PFSK-1 (cell line): ENCODE measurements around the gene TTYH2.

Source experiments
- FOXP2 ChIP-seq: optimal IDR thresholded peaks from 2 replicates; pipeline ENCODE3; 2011; ENCODE audit warnings: borderline replicate concordance, control low read depth, inconsistent platforms; ENCODE audit not compliant: insufficient read depth; ENCODE audit errors: extremely low read length, extremely low read depth
- POLR2AphosphoS5 ChIP-seq: IDR thresholded peaks from 2 replicates; pipeline ENCODE4 v1.6.1; 2012; ENCODE audit warnings: low read depth, mild to moderate bottlenecking, control low read depth, low read length, moderate library complexity
- SIN3A ChIP-seq: IDR thresholded peaks from 2 replicates; pipeline ENCODE4 v1.6.1; 2012; ENCODE audit warnings: mild to moderate bottlenecking, low read length, moderate library complexity, borderline replicate concordance; ENCODE audit not compliant: insufficient read depth
- TAF1 ChIP-seq: IDR thresholded peaks from 2 replicates; pipeline ENCODE4 v1.6.1; 2012; ENCODE audit warnings: low read length, control low read depth, borderline replicate concordance; ENCODE audit not compliant: insufficient read depth
- TF ChIP-seq, protein P1 (sequence below), 2 experiments: IDR thresholded peaks; 2 replicates each; pipeline versions ENCODE4 v1.6.1 to v1.8.0; 2011 to 2012; ENCODE audit warnings: low read depth in 2 of 2, low read length in 2 of 2, control low read depth in 1 of 2, inconsistent platforms in 1 of 2, mild to moderate bottlenecking in 1 of 2, moderate library complexity in 1 of 2; ENCODE audit not compliant: insufficient read depth in 1 of 2

The TTYH2 gene

DNA sequence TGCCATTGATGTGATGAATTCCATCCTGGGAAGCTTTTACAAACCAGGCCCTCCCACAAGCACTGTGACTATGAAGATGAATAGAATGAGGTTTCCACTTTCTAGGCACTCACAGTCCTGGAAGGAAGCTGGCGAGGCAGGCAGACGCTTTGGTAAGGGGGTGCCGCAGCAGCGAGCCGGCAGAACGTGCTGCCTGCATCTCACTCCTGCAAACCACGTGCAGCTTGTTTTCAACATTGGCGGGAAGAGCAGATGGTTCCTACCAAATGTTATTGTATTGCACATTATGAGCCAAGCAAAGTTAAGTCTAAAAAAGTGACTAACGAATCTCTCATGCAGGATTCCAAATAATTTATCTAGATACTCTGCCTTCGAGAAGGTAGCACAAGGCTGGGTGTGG, 57.0 kb downstream of the TTYH2 start:
- TF ChIP-seq POLR2AphosphoS5 (no peak), FOXP2 (no peak), TAF1 (no peak)

DNA sequence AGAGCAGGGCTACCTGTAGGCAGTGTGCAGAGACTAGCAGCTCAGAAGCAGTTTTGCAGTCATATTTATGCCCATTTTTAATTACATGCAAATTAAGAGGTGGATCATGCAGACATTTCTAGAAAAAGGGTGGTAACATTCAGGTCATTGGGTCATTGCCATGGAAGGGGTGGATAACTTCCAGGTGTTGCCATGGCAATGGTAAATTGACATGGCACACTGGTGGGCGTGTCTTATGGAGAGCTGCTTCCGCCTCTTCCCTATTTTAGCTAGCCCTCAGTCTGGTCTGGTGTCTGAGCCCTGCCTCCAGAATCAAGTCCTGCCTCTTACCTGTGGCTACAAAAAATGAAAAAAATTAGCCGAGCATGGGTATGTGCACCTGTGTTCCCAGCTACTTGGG, 57.9 kb downstream of the TTYH2 start:
- TF ChIP-seq SIN3A (no peak), TAF1 (no peak), POLR2AphosphoS5 (no peak), FOXP2 (no peak)
- TF ChIP-seq, protein P1, sequence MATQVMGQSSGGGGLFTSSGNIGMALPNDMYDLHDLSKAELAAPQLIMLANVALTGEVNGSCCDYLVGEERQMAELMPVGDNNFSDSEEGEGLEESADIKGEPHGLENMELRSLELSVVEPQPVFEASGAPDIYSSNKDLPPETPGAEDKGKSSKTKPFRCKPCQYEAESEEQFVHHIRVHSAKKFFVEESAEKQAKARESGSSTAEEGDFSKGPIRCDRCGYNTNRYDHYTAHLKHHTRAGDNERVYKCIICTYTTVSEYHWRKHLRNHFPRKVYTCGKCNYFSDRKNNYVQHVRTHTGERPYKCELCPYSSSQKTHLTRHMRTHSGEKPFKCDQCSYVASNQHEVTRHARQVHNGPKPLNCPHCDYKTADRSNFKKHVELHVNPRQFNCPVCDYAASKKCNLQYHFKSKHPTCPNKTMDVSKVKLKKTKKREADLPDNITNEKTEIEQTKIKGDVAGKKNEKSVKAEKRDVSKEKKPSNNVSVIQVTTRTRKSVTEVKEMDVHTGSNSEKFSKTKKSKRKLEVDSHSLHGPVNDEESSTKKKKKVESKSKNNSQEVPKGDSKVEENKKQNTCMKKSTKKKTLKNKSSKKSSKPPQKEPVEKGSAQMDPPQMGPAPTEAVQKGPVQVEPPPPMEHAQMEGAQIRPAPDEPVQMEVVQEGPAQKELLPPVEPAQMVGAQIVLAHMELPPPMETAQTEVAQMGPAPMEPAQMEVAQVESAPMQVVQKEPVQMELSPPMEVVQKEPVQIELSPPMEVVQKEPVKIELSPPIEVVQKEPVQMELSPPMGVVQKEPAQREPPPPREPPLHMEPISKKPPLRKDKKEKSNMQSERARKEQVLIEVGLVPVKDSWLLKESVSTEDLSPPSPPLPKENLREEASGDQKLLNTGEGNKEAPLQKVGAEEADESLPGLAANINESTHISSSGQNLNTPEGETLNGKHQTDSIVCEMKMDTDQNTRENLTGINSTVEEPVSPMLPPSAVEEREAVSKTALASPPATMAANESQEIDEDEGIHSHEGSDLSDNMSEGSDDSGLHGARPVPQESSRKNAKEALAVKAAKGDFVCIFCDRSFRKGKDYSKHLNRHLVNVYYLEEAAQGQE (IDR thresholded peaks at IDR 0.05; ENCODE audit: insufficient read depth in 1 of 2, low read depth in 2 of 2, low read length in 2 of 2), result no peak

DNA sequence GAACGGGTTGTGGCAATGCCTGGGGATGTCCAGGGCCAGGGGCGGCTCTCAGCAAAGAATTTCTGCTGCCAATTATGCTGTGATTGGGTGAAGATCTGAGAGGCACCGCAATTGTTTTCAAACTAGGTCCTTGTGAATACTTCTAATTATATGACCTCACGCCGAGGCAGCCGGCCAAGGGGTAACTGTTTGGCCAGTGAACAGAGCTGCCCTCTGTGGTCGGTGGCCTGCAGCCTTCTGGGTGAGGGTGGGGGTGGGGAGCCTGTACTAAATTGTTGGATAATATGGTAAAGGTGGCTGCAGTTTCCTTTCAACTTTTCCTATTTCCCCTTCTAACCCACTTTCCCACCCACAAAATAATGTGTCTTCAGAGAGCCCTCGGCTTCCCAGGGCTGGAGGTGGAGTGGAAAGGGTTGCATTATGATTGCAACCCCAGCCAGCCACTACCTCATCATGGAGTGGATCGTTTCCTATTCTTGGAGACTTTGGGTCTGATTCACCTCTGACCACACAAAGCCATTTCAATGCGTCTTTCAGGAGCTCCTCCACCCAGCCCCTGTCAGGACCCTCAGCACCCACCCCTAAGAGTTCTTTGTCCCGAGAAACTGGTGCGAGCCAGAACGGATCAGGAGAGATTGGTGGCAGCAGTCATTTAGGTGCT, 58.7 kb downstream of the TTYH2 start:
- no peak for TF ChIP-seq TAF1
- no peak for TF ChIP-seq SIN3A
- no peak for TF ChIP-seq FOXP2
- TF ChIP-seq POLR2AphosphoS5, result no peak
- TF ChIP-seq, protein P1 (IDR thresholded peaks at IDR 0.05; ENCODE audit: insufficient read depth in 1 of 2, low read depth in 2 of 2, low read length in 2 of 2), result no peak

DNA sequence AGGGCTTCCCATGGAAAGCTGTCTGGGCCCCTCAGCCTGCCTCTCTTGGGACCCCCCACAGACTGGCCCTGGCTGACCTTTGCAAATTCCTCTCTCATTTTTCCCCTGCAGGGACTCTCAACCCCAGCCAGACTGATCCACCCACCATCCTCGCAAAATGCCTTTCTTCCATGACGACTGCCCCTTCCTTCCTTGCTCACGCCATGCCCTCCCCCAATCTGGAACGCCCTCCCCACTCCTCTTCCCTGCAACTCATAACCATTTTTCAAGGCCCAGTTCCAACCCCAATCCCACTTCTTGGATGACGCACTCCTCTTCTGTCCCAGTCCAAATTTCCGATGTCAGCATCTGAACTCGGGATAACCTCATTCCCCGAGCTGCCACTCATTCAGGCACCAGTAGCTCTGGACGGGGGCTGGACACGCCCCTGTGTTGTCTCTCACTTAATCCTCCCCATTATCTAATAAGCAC, 59.4 kb downstream of the TTYH2 start:
- no peak for TF ChIP-seq POLR2AphosphoS5
- no peak for TF ChIP-seq SIN3A
- no peak for TF ChIP-seq FOXP2
- no peak for TF ChIP-seq TAF1
- TF ChIP-seq, protein P1 (IDR thresholded peaks at IDR 0.05; ENCODE audit: insufficient read depth in 1 of 2, low read depth in 2 of 2, low read length in 2 of 2), result no peak

DNA sequence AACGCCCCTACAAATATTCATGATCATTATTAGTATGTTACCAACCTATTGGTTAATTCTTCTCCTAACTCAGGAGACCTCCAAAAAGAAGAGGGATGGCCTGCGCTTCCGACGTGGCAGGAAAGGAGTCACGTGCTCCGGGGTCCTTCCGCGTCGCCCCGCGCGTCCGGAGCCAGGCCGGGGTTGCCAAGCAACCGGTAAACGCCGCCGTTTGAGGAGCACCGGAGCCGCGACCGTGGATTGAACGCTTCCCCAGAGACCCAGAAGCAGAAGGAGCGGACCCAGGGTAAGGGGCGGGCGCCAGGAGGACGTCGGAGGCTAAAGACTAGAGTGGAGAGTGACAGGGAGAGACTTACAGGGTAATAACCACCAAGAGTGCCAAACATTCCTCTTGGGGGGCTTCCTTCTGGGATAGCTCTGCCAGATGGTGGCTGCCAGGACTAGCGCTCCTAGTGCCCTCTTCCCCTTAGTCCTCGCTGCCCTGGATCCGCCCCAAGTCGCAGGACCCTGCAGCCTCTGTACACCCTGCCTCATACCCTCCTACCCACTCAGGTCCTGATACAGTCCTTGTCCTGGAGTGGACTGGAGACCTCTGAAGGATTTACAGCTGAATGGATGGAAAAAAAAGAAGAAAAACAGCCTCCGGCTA, 60.8 kb downstream of the TTYH2 start, which contains the start of gene DNAI2:
DNAI2 (plus strand) TSS at position 175 of the 649 bp plus-strand sequence. CDS start 7,584 bp downstream, outside the sequence.
- TF ChIP-seq, protein P1 (IDR thresholded peaks at IDR 0.05; ENCODE audit: insufficient read depth in 1 of 2, low read depth in 2 of 2, low read length in 2 of 2), result no peak
- TF ChIP-seq SIN3A, result no peak
- no peak for TF ChIP-seq POLR2AphosphoS5
- no peak for TF ChIP-seq FOXP2
- TF ChIP-seq TAF1, result no peak
